Stomach (tissue), 9 donors: Measurements from ENCODE around the gene CELSR1. TPM values are rescaled to one million over a fixed set of nuclear protein-coding genes. Genes with fewer than 3 reads are reported as not detected.

Source experiments
- DNase-seq, 2 donors: peaks; one replicate each; pipeline versions ENCODE4 v3.0.0 to v3.0.0-alpha.2; 2013 to 2019
- H3K27ac ChIP-seq, 5 donors: fragments of 200-600 bp in 4 of 5; sonication (generic) in 4 of 5; one replicate each; pipeline ENCODE4 v1.5.1; 2013 to 2019; ENCODE audit warnings: mild to moderate bottlenecking in 1 of 5, moderate library complexity in 1 of 5
- H3K27me3 ChIP-seq, 3 donors: fragments of 200-600 bp; sonication (generic); one replicate each; pipeline ENCODE4 v1.5.1; 2017 to 2019; ENCODE audit warnings: mixed run types in 1 of 3
- H3K36me3 ChIP-seq, 4 donors: fragments of 200-600 bp; sonication (generic); 1 replicate in 3 of 4; 2 replicates in 1 of 4; pipeline ENCODE4 v1.5.1; 2016 to 2019
- H3K4me1 ChIP-seq, 4 donors: fragments of 200-600 bp; sonication (generic); one replicate each; pipeline ENCODE4 v1.5.1; 2016 to 2019
- H3K4me3 ChIP-seq, 4 donors: fragments of 200-600 bp; sonication (generic) in 3 of 4; one replicate each; pipeline ENCODE4 v1.5.1; 2016 to 2019; ENCODE audit warnings: mild to moderate bottlenecking in 1 of 4
- H3K9me3 ChIP-seq, 4 donors: fragments of 200-600 bp; sonication (generic); one replicate each; pipeline ENCODE4 v1.5.1; 2016 to 2019
- EP300 ChIP-seq: sonication (generic); formaldehyde crosslinking; IDR thresholded peaks from one replicate; pipeline ENCODE4 v1.6.1; 2017; ENCODE audit warnings: antibody characterized with exemption
- POLR2A ChIP-seq, 4 donors: fragments of 450-650 bp; IDR thresholded peaks; one replicate each; pipeline ENCODE4 v1.6.1; 2016; ENCODE audit warnings: antibody characterized with exemption in 4 of 4, control low read depth in 2 of 4, mild to moderate bottlenecking in 1 of 4, moderate library complexity in 1 of 4
- POLR2AphosphoS5 ChIP-seq, 3 donors: sonication (generic); formaldehyde crosslinking; IDR thresholded peaks; one replicate each; pipeline ENCODE4 v1.6.1; 2016; ENCODE audit warnings: antibody characterized with exemption in 3 of 3
- WGBS, 5 donors: extraction: QIAGEN DNeasy Blood & Tissue Kit in 3 of 5; methylation state at CpG; one replicate each; pipeline versions ENCODE4 v1.1.5 to v1.1.7; 2013 to 2018; 5-methylcytosine and 5-hydroxymethylcytosine counted together
- intact Hi-C: fragments of 100-400 bp; cut with DNase I; formaldehyde crosslinking; loops from one replicate; pipeline ENCODE4 v1.15.1; 2023; ENCODE audit warnings: low total_unique reads
- polyA plus RNA-seq, 3 donors: library from polyadenylated mRNA; stranded (reverse); fragments of 200-250 nt; gene quantifications; one replicate each; pipeline ENCODE4 v1.2.3, GENCODE V29; 2013
- total RNA-seq, 5 donors: library from RNA; depleted of rRNA; stranded (reverse); fragments of >200 nt; gene quantifications; one replicate each; pipeline versions ENCODE4 v1.1.0 to v1.2.3, GENCODE V29; 2014 to 2016
- TF ChIP-seq, protein P1 (sequence below), 7 experiments: fragments of 450-650 bp in 4 of 7; fragments of 200-600 bp in 3 of 7; sonication (generic) in 3 of 7; IDR thresholded peaks; one replicate each; pipeline ENCODE4 v1.5.1; 2016 to 2019; ENCODE audit warnings: antibody characterized with exemption in 7 of 7, control low read depth in 2 of 7, mild to moderate bottlenecking in 1 of 7
- donor health status: healthy with polysubstance abuse.
- donor health status: Bipolar disorder and iron deficiency.
- donor health status: healthy.

The CELSR1 gene
- total and polyA plus RNA-seq, 8 donors = 0.29 to 78.2 (median 13.4) TPM

DNA sequence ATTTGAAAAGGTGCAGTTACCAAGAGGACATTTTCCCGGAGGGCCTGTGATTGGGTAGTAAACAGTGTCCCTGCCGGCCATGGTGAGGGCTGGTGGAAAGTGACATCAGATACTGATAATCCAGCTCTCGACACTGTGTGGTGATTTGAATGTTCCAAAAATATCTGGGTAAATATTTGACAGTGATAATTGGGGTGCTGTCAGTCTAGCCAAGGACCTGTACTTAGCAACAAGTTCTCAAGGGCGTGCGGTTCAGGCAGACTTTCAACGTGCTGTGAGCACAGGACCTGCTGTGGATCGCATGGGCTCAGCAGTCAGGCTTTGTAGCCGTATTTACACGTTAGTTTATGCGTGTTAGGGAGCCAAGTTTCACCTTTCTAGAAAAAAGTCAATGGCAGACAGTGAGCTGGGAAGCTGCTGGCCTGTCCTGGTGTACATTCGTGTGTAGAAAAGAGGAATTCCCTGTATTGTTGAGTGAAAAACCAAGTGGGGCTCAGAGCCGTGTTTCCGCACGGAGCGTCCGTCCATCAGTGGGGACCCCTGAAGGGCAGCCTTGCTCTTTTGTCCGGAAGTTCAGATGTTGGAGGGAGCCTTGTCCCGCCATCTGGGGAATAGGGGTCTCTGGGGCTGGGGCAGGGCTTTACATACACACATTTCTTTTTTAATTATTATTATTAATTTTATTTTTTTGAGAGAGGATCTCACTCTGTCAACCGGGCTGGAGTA, 190.6 kb downstream of the CELSR1 start:
- peak overlapping the region in 4 of 5 donors; percentile 4 to 58 (median 46) for H3K27ac ChIP-seq
- H3K4me3 ChIP-seq = no peak overlapping the region
- peak in 1 of 2 donors; percentile 64 for DNase-seq
- intact Hi-C loops = no loop called here
- WGBS, 5 donors = 63 to 83% (median 75%) methylated on average over 19 of the region's 19 CpGs
- H3K36me3 ChIP-seq = peaks cover 87 to 100% (median 100%) of the 10 kb centered on the region in 4 donors
- no peaks in the 10 kb centered on the region for H3K27me3 ChIP-seq
- TF ChIP-seq, protein P1, sequence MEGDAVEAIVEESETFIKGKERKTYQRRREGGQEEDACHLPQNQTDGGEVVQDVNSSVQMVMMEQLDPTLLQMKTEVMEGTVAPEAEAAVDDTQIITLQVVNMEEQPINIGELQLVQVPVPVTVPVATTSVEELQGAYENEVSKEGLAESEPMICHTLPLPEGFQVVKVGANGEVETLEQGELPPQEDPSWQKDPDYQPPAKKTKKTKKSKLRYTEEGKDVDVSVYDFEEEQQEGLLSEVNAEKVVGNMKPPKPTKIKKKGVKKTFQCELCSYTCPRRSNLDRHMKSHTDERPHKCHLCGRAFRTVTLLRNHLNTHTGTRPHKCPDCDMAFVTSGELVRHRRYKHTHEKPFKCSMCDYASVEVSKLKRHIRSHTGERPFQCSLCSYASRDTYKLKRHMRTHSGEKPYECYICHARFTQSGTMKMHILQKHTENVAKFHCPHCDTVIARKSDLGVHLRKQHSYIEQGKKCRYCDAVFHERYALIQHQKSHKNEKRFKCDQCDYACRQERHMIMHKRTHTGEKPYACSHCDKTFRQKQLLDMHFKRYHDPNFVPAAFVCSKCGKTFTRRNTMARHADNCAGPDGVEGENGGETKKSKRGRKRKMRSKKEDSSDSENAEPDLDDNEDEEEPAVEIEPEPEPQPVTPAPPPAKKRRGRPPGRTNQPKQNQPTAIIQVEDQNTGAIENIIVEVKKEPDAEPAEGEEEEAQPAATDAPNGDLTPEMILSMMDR (IDR thresholded peaks at IDR 0.05) = no peak
- TF ChIP-seq EP300 = no peak
- no peak for TF ChIP-seq POLR2A (IDR thresholded peaks at IDR 0.05)
- TF ChIP-seq POLR2AphosphoS5 (IDR thresholded peaks at IDR 0.05) = no peak
- peaks cover 0 to 5% (median 0%) of the 10 kb centered on the region in 4 donors for H3K4me1 ChIP-seq
- H3K9me3 ChIP-seq = no peaks in the 10 kb centered on the region

DNA sequence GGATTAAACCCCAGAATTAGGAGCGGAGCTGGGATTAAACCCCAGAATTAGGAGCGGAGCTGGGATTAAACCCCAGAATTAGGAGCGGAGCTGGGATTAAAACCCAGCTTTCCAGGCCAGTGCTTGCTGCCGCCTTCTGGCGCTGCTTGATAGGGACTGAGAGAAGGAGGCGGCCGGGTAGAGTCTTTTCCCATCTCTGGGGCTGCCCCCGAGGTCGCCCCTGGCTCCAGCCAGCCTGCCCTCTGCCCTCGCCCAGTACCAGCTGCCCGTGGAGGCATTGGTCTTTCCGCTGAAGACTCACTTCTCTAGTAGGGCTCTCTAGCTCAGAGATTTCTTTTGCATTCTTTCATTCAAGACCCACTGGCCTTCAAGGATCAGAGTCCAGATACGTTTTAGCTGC, 196.7 kb downstream of the CELSR1 start:
- peaks cover 48 to 84% (median 82%) of the 10 kb centered on the region in 4 donors for H3K36me3 ChIP-seq
- no peak overlapping the region for H3K27ac ChIP-seq
- DNase-seq = no peak
- H3K9me3 ChIP-seq = no peaks in the 10 kb centered on the region
- H3K4me1 ChIP-seq = peaks cover 7 to 21% (median 16%) of the 10 kb centered on the region in 4 donors
- H3K27me3 ChIP-seq = no peaks in the 10 kb centered on the region
- TF ChIP-seq, protein P1 (IDR thresholded peaks at IDR 0.05) = no peak
- TF ChIP-seq POLR2AphosphoS5 (IDR thresholded peaks at IDR 0.05) (no peak), POLR2A (IDR thresholded peaks at IDR 0.05) (no peak), EP300 (no peak)
- intact Hi-C loops = no loop called here
- H3K4me3 ChIP-seq = no peak overlapping the region
- 88 to 92% (median 89%) methylated on average over 12 to 13 of the region's 13 CpGs for WGBS, 5 donors

DNA sequence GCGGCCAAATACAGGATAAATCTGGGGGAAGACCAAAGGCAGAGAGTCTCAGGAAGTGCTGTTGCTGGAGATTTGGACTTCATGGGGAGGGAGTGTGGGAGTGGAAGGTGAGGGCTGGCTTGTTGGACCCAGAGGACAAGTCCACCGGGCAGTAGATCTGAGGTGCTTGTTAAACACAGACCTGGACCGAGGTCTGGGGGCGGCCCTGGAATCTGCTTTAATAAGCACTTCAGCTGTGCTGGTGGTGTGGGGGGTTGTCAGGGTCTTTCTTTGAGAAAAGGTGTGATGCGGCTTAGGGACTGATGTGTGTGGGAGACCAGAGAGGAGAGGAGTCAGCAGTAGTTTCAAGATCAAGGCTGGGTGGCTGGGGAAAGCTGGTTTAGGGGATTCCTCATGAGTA, 197.5 kb downstream of the CELSR1 start:
- DNase-seq = no peak
- H3K27me3 ChIP-seq = no peaks in the 10 kb centered on the region
- intact Hi-C loops = no loop called here
- TF ChIP-seq EP300 = no peak
- TF ChIP-seq POLR2A (IDR thresholded peaks at IDR 0.05) = no peak
- TF ChIP-seq, protein P1 (IDR thresholded peaks at IDR 0.05) = no peak
- no peak for TF ChIP-seq POLR2AphosphoS5 (IDR thresholded peaks at IDR 0.05)
- H3K36me3 ChIP-seq = peaks cover 41 to 76% (median 75%) of the 10 kb centered on the region in 4 donors
- WGBS, 5 donors = 92 to 99% (median 95%) methylated on average over 5 of the region's 5 CpGs
- H3K4me1 ChIP-seq = peaks cover 9 to 23% (median 17%) of the 10 kb centered on the region in 4 donors
- H3K27ac ChIP-seq = no peak overlapping the region
- H3K9me3 ChIP-seq = no peaks in the 10 kb centered on the region
- no peak overlapping the region for H3K4me3 ChIP-seq

DNA sequence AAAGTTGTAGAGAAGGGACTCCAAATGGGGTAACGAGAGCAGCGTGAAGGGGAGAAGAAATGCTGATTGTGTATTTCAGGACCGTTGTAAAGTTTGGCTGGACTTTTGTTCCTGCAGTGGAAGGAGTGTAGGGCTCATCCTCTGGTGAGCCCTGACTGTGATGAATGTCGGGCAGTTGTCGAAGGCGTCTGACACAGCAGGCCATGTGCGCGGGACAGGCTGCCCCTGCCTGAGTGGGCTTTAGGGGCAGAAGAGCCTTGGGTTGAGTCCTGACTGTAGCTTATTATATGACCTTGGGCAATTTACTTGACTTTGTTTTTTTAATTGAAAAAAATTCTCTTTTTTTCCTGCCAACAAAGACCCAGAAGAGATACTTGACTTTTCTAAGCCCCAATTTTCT, 198.8 kb downstream of the CELSR1 start:
- 91 to 95% (median 93%) methylated on average over 8 of the region's 8 CpGs for WGBS, 5 donors
- DNase-seq = no peak
- peaks cover 14 to 28% (median 20%) of the 10 kb centered on the region in 4 donors for H3K4me1 ChIP-seq
- H3K4me3 ChIP-seq = no peak overlapping the region
- intact Hi-C loops = no loop called here
- no peak for TF ChIP-seq POLR2A (IDR thresholded peaks at IDR 0.05)
- peaks cover 33 to 63% (median 62%) of the 10 kb centered on the region in 4 donors for H3K36me3 ChIP-seq
- no peaks in the 10 kb centered on the region for H3K27me3 ChIP-seq
- no peaks in the 10 kb centered on the region for H3K9me3 ChIP-seq
- no peak overlapping the region for H3K27ac ChIP-seq

DNA sequence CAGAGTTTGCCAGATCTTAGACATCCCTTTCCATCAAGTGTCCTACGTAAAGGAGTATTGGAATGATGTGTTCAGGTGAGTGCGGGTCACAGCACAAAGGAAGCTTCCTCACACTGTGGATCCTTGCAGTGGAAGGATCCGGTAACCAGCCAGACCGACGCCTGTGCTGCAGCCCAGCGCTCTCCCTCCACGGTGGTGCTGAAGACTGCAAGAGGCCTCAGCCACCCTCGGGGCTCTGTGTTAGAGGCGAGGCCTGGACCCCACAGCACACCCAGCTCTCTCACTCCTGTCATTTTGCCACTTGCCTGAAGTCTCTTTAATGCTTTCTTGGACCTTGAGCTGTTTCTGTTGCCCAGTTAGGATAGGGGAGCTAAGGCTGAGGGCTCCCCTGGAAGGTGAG, 199.6 kb downstream of the CELSR1 start:
- Histone ChIP-seq H3K36me3 (peaks cover 29 to 56% (median 54%) of the 10 kb centered on the region in 4 donors), H3K27me3 (no peaks in the 10 kb centered on the region), H3K4me3 (no peak overlapping the region), H3K27ac (no peak overlapping the region), H3K4me1 (peaks cover 14 to 28% (median 20%) of the 10 kb centered on the region in 4 donors), H3K9me3 (no peaks in the 10 kb centered on the region)
- no peak for DNase-seq
- 85 to 90% (median 87%) methylated on average over 9 of the region's 9 CpGs for WGBS, 5 donors
- TF ChIP-seq POLR2A (IDR thresholded peaks at IDR 0.05) = no peak
- TF ChIP-seq POLR2AphosphoS5 (IDR thresholded peaks at IDR 0.05) = no peak
- TF ChIP-seq, protein P1 (IDR thresholded peaks at IDR 0.05) = no peak
- TF ChIP-seq EP300 = no peak
- intact Hi-C loops = no loop called here
